ENCODE data around the gene HLA-DQB2.
"Not testable (repeated sequence)": the region's sequence is repeated elsewhere in the genome, so short reads cannot be mapped to it uniquely, and the experiment has no call there.

- not testable (repeated sequence) for TF ChIP-seq CTCF (conservative IDR thresholded peaks at IDR 0.05 in 1 of 2, IDR thresholded peaks at IDR 0.05 in 1 of 2; ENCODE audit: low read depth in 1 of 2, low read length in 2 of 2); EZH2 (IDR thresholded peaks at IDR 0.05; ENCODE audit: low read length, missing control alignments)
Observed at GRCh38 chr6:32745649-32746048, 17.7 kb downstream of the HLA-DQB2 start.
